GM23338 (cell line): ENCODE results near the gene TTLL9. TPM values are rescaled to one million over a fixed set of nuclear protein-coding genes. Genes with fewer than 3 reads are reported as not detected.

Source experiments
- ATAC-seq: fragments of 200-7000 bp; cut with Tn5 transposase; 3 replicates; pipeline ENCODE4 v1.9.1; 2020
- DNase-seq: peaks from one replicate; pipeline ENCODE4 v3.0.0-alpha.2; 2015; ENCODE audit warnings: low spot score
- H2AFZ ChIP-seq: fragments of 200-600 bp; sonication (generic); 2 replicates; pipeline ENCODE4 v1.8.0; 2016; ENCODE audit warnings: antibody characterized with exemption, mild to moderate bottlenecking, moderate library complexity
- H3F3A ChIP-seq: fragments of 200-600 bp; sonication (generic); replicated peaks from 2 replicates; pipeline ENCODE4 v1.8.0; 2017; ENCODE audit warnings: antibody characterized with exemption, mixed run types, low read depth
- H3K27ac ChIP-seq: fragments of 200-600 bp; sonication (generic); 2 replicates; pipeline ENCODE4 v1.6.1; 2016; ENCODE audit warnings: low read depth
- H3K27me3 ChIP-seq: fragments of 200-600 bp; sonication (generic); 2 replicates; pipeline ENCODE4 v1.8.0; 2016; ENCODE audit warnings: mild to moderate bottlenecking, mixed run types, moderate library complexity; ENCODE audit not compliant: insufficient read depth
- H3K36me3 ChIP-seq: fragments of 200-600 bp; sonication (generic); 2 replicates; pipeline ENCODE4 v1.8.0; 2016; ENCODE audit warnings: mild to moderate bottlenecking; ENCODE audit not compliant: insufficient read depth
- H3K4me1 ChIP-seq: fragments of 200-600 bp; sonication (generic); 2 replicates; pipeline ENCODE4 v1.8.0; 2016; ENCODE audit warnings: mild to moderate bottlenecking, moderate library complexity; ENCODE audit not compliant: insufficient read depth
- H3K4me2 ChIP-seq: fragments of 200-600 bp; sonication (generic); 2 replicates; pipeline ENCODE4 v1.7.1; 2017; ENCODE audit warnings: mixed run types
- H3K4me3 ChIP-seq: fragments of 200-600 bp; sonication (generic); 2 replicates; pipeline ENCODE4 v1.6.1; 2016; ENCODE audit warnings: mixed run types
- H3K79me2 ChIP-seq: fragments of 200-600 bp; sonication (generic); replicated peaks from 2 replicates; pipeline ENCODE4 v1.8.0; 2017; ENCODE audit warnings: mild to moderate bottlenecking; ENCODE audit not compliant: insufficient read depth
- H3K9me2 ChIP-seq: fragments of 200-600 bp; sonication (generic); 2 replicates; pipeline ENCODE4 v1.8.0; 2017; ENCODE audit not compliant: insufficient read depth
- H4K20me1 ChIP-seq: fragments of 200-600 bp; sonication (generic); replicated peaks from 2 replicates; pipeline ENCODE4 v1.8.0; 2017; ENCODE audit warnings: mild to moderate bottlenecking; ENCODE audit not compliant: insufficient read depth
- H3K27ac Mint-ChIP-seq: 2 replicates; pipeline ENCODE4 v1.8.0; 2020; ENCODE audit warnings: inconsistent platforms, mild to moderate bottlenecking, moderate library complexity, mixed read lengths
- H3K27me3 Mint-ChIP-seq: 3 replicates; pipeline ENCODE4 v1.8.0; 2022; ENCODE audit warnings: low read depth, mild to moderate bottlenecking, moderate library complexity, mixed read lengths, inconsistent platforms; ENCODE audit not compliant: insufficient read depth, poor library complexity
- H3K36me3 Mint-ChIP-seq: 3 replicates; pipeline ENCODE4 v1.8.0; 2021; ENCODE audit warnings: low read depth, mild to moderate bottlenecking, inconsistent platforms, moderate library complexity, mixed read lengths
- H3K4me1 Mint-ChIP-seq: 3 replicates; pipeline ENCODE4 v1.8.0; 2020; ENCODE audit warnings: mild to moderate bottlenecking, inconsistent platforms, mixed read lengths
- H3K4me3 Mint-ChIP-seq: 3 replicates; pipeline ENCODE4 v1.8.0; 2021; ENCODE audit warnings: moderate library complexity, mild to moderate bottlenecking, inconsistent platforms, mixed read lengths
- H3K9me3 Mint-ChIP-seq: 3 replicates; pipeline ENCODE4 v1.8.0; 2020; ENCODE audit warnings: moderate library complexity, mild to moderate bottlenecking, inconsistent platforms, mixed read lengths
- EZH2phosphoT487 ChIP-seq: fragments of 200-600 bp; sonication (generic); IDR thresholded peaks from one replicate; pipeline ENCODE4 v1.8.1; 2018; ENCODE audit warnings: antibody characterized with exemption; ENCODE audit not compliant: unreplicated experiment
- polyA plus RNA-seq: library from polyadenylated mRNA; unstranded; fragments of >200 nt; fragmentation: Nextera tagmentation; extraction: Ambion mirVana; gene quantifications from 2 replicates; pipeline ENCODE4 v1.2.1, GENCODE V29; 2016
- total RNA-seq: library from RNA; depleted of rRNA; stranded (reverse); fragments of >200 nt; shearing (Covaris generic); gene quantifications from 2 replicates; pipeline ENCODE4 v1.2.3, GENCODE V29; 2014
- TF ChIP-seq, protein P1 (sequence below): IDR thresholded peaks from one replicate; pipeline ENCODE4 v1.6.1; 2018; ENCODE audit warnings: antibody characterized with exemption; ENCODE audit not compliant: unreplicated experiment
- TF ChIP-seq, protein P2 (sequence below): IDR thresholded peaks from 2 replicates; pipeline ENCODE4 v1.6.1; 2016; ENCODE audit warnings: antibody characterized with exemption

The TTLL9 gene
- total and polyA plus RNA-seq, 2 experiments from 2014 or later: not detected

GRCh38 chr20:31837896-31838397 is 32.5 kb upstream of the TTLL9 start (continued):
- TF ChIP-seq, protein P1, sequence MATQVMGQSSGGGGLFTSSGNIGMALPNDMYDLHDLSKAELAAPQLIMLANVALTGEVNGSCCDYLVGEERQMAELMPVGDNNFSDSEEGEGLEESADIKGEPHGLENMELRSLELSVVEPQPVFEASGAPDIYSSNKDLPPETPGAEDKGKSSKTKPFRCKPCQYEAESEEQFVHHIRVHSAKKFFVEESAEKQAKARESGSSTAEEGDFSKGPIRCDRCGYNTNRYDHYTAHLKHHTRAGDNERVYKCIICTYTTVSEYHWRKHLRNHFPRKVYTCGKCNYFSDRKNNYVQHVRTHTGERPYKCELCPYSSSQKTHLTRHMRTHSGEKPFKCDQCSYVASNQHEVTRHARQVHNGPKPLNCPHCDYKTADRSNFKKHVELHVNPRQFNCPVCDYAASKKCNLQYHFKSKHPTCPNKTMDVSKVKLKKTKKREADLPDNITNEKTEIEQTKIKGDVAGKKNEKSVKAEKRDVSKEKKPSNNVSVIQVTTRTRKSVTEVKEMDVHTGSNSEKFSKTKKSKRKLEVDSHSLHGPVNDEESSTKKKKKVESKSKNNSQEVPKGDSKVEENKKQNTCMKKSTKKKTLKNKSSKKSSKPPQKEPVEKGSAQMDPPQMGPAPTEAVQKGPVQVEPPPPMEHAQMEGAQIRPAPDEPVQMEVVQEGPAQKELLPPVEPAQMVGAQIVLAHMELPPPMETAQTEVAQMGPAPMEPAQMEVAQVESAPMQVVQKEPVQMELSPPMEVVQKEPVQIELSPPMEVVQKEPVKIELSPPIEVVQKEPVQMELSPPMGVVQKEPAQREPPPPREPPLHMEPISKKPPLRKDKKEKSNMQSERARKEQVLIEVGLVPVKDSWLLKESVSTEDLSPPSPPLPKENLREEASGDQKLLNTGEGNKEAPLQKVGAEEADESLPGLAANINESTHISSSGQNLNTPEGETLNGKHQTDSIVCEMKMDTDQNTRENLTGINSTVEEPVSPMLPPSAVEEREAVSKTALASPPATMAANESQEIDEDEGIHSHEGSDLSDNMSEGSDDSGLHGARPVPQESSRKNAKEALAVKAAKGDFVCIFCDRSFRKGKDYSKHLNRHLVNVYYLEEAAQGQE: no peak

- Histone ChIP-seq H3F3A (0 out of 2 replicates have a peak, but pooled peaks cover 4% of the 10 kb centered on the region), H4K20me1 (no peaks in the 10 kb centered on the region), H3K9me2 (0 out of 2 replicates have a peak, but pooled peaks cover 5% of the 10 kb centered on the region), H3K4me3 (no peak overlapping the region), H3K36me3 (no peaks in the 10 kb centered on the region), H3K4me1 (peaks cover 21% of the 10 kb centered on the region; the same call in 1 of the 2 replicates), H3K27me3 (no peaks in the 10 kb centered on the region), H3K79me2 (no peaks in the 10 kb centered on the region), H3K27ac (no peak overlapping the region), H2AFZ (no peak overlapping the region; the same call in 1 of the 2 replicates), H3K4me2 (no peak overlapping the region)
- no peaks in the 10 kb centered on the region for H3K36me3 Mint-ChIP-seq
- no peak overlapping the region for H3K27ac Mint-ChIP-seq
- no peak for DNase-seq
- TF ChIP-seq EZH2phosphoT487: no peak
- H3K4me1 Mint-ChIP-seq: peaks cover 28% of the 10 kb centered on the region
- H3K27me3 Mint-ChIP-seq: peaks cover 13% of the 10 kb centered on the region
- H3K9me3 Mint-ChIP-seq: peaks cover 16% of the 10 kb centered on the region; the same call in 2 of the 3 replicates
- H3K4me3 Mint-ChIP-seq: no peak overlapping the region
- ATAC-seq: no peak
These were observed 31.7 kb upstream of the TTLL9 start for GRCh38 chr20:31838646-31839292.

GRCh38 chr20:31839782-31840487 is 30.5 kb upstream of the TTLL9 start:
- H3K27me3 Mint-ChIP-seq: peaks cover 13% of the 10 kb centered on the region
- H3K27ac Mint-ChIP-seq: no peak overlapping the region
- peaks cover 16% of the 10 kb centered on the region; the same call in 2 of the 3 replicates for H3K9me3 Mint-ChIP-seq
- DNase-seq (no peak), ATAC-seq (no peak)
- H3K4me2 ChIP-seq: no peak overlapping the region
- no peaks in the 10 kb centered on the region for H3K36me3 Mint-ChIP-seq
- H4K20me1 ChIP-seq: no peaks in the 10 kb centered on the region
- peaks cover 28% of the 10 kb centered on the region for H3K4me1 Mint-ChIP-seq
- 0 out of 2 replicates have a peak, but pooled peaks cover 5% of the 10 kb centered on the region for H3K9me2 ChIP-seq
- H3K36me3 ChIP-seq: no peaks in the 10 kb centered on the region
- H3K4me3 ChIP-seq: no peak overlapping the region
- H3K27ac ChIP-seq: no peak overlapping the region
- 0 out of 2 replicates have a peak, but pooled peaks cover 4% of the 10 kb centered on the region for H3F3A ChIP-seq
- H3K4me1 ChIP-seq: peaks cover 21% of the 10 kb centered on the region; the same call in 1 of the 2 replicates
- H2AFZ ChIP-seq: no peak overlapping the region
- H3K4me3 Mint-ChIP-seq: no peak overlapping the region
- H3K79me2 ChIP-seq: no peaks in the 10 kb centered on the region
- no peaks in the 10 kb centered on the region for H3K27me3 ChIP-seq
- TF ChIP-seq, protein P2, sequence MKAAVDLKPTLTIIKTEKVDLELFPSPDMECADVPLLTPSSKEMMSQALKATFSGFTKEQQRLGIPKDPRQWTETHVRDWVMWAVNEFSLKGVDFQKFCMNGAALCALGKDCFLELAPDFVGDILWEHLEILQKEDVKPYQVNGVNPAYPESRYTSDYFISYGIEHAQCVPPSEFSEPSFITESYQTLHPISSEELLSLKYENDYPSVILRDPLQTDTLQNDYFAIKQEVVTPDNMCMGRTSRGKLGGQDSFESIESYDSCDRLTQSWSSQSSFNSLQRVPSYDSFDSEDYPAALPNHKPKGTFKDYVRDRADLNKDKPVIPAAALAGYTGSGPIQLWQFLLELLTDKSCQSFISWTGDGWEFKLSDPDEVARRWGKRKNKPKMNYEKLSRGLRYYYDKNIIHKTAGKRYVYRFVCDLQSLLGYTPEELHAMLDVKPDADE: no peak
